ENCODE data around the gene TBC1D19. TPM values are rescaled to one million over a fixed set of nuclear protein-coding genes. Genes with fewer than 3 reads are reported as not detected.

The TBC1D19 gene
- total and polyA plus RNA-seq, 5 donors, result 5.5 to 13.3 (median 12.5) TPM

DNA sequence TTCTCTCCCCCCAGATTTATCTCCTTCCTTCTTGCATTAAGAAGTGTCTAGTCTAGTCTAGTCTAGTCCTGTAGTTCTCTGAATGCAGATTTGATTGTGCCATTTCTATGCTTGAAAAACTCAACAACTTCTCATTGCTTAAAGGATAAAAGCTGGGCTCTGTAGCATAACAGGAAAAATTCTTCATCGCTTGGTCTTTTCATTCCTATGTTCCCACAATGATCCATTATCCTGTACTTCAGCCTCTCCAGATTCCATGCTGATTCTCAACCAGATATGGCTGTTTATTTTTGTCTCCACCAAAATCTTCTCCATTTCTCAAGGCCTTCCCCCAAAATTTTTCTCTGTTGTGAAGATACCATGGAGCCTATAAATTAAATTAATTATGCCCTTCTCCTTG is 173.9 kb downstream of the TBC1D19 start:
- no peaks in the 10 kb centered on the region for H3K9me3 ChIP-seq (ENCODE audit: control insufficient read depth, low read length)
- peaks cover 2% of the 10 kb centered on the region for H3K4me1 ChIP-seq (ENCODE audit: control insufficient read depth, insufficient read depth, low read length)
- no peak for ATAC-seq
- 91% methylated on average over 1 of the region's 1 CpG for WGBS
- intact Hi-C loops (cut with DNase I), result no loop called here
- no peak for DNase-seq
- H3K27ac ChIP-seq (ENCODE audit: low read length), result no peak overlapping the region
- H3K4me3 ChIP-seq (ENCODE audit: low read length), result no peak overlapping the region
- H3K27me3 ChIP-seq (ENCODE audit: control insufficient read depth, insufficient read depth), result no peaks in the 10 kb centered on the region

DNA sequence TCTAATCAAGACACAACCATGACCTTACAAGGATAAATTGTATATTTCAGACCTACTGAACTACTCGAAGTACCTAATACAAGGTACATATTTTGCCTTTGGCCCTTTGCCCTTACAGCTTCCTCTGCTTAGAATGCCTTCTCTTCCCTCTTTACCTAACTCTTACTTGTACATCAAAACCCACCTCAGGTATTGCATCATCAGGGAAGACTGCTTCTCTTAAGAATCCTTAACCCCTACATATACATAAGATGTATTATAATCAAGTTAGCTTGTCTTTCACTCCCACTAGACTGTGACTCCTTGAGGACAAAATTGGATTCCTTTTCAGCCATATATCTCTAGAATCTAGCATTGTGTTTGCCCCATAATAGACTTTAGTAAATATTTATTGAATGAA is 175.0 kb downstream of the TBC1D19 start:
- no peak for DNase-seq
- WGBS, result 89% methylated on average over 1 of the region's 1 CpG
- H3K27me3 ChIP-seq (ENCODE audit: control insufficient read depth, insufficient read depth), result no peaks in the 10 kb centered on the region

DNA sequence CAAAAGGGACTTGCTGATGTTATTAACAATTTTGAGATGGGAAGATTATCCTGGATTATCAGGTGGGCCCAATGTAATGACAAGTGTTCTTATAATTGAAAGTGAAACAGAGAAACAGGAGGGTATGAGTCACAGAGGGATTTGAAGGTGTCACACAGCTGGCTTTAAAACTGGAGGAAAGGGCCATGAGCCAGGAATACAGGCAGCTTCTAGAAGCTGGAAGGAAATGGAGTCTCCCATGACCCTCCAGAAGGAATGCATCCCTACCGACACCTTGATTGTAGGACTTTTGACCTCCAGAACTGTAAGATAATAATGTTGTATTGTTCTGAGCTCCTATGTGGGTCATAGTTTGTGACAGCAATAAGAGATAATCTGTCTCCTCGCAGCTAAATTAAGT is 178.8 kb downstream of the TBC1D19 start:
- H3K27me3 ChIP-seq (ENCODE audit: control insufficient read depth, insufficient read depth), result no peaks in the 10 kb centered on the region
- H3K4me3 ChIP-seq (ENCODE audit: low read length), result no peak overlapping the region
- DNase-seq (no peak), ATAC-seq (no peak)
- intact Hi-C loops (cut with DNase I), result no loop called here
- peaks cover 1% of the 10 kb centered on the region for H3K4me1 ChIP-seq (ENCODE audit: control insufficient read depth, insufficient read depth, low read length)
- H3K27ac ChIP-seq (ENCODE audit: low read length), result no peak overlapping the region
- 79% methylated on average over 2 of the region's 2 CpGs for WGBS
- no peaks in the 10 kb centered on the region for H3K9me3 ChIP-seq (ENCODE audit: control insufficient read depth, low read length)

More for the DNA sequence above, 175.0 kb downstream of the TBC1D19 start:
- H3K27ac ChIP-seq (ENCODE audit: low read length), result no peak overlapping the region
- H3K4me3 ChIP-seq (ENCODE audit: low read length), result no peak overlapping the region
- no peaks in the 10 kb centered on the region for H3K4me1 ChIP-seq (ENCODE audit: control insufficient read depth, insufficient read depth, low read length)
- no peak for ATAC-seq
- intact Hi-C loops (cut with DNase I), result no loop called here
- no peaks in the 10 kb centered on the region for H3K9me3 ChIP-seq (ENCODE audit: control insufficient read depth, low read length)

DNA sequence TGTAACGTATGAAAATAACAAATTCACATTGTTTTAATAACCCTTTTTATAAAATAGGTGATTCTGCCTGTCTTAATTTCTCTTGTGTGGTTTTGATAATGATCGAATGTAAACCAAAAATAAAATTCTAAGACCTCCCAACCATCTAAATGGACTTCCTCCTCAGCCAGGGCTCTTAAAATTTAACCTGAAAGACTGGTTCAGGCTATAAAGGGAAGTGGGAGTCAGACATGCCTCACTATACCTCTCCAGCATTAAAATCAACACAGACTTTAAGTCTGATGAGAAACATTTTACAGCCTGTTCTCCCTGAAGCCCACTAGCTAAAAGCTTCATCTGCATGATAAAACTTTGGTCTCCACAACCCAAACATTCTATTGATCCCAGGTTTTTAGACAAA is 179.2 kb downstream of the TBC1D19 start:
- Histone ChIP-seq H3K27me3 (ENCODE audit: control insufficient read depth, insufficient read depth) (no peaks in the 10 kb centered on the region), H3K27ac (ENCODE audit: low read length) (no peak overlapping the region), H3K4me3 (ENCODE audit: low read length) (no peak overlapping the region), H3K9me3 (ENCODE audit: control insufficient read depth, low read length) (no peaks in the 10 kb centered on the region), H3K4me1 (ENCODE audit: control insufficient read depth, insufficient read depth, low read length) (peaks cover 1% of the 10 kb centered on the region)
- DNase-seq (no peak), ATAC-seq (no peak)
- whole genome bisulfite sequencing, result 75% methylated on average over 2 of the region's 2 CpGs
- intact Hi-C loops (cut with DNase I), result no loop called here

DNA sequence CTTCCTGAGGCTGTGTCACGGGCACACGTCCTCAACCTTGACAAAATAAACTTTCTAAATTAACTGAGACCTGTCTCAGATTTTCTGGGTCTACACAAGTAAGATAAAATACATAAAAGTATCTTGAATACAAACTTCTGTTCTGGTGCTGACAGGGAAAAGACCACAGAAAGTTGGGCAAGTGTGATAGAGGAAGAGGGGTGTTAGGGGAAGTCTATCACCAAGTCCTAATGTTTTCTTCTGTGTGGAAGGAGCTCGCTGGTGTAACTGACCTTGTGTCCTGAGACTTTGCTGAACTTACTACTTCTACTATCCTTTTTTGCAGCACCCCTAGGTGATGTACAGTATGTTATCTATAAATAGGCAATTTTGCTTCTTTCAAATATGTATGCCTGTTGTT is 179.8 kb downstream of the TBC1D19 start:
- Histone ChIP-seq H3K27ac (ENCODE audit: low read length) (no peak overlapping the region), H3K9me3 (ENCODE audit: control insufficient read depth, low read length) (no peaks in the 10 kb centered on the region), H3K27me3 (ENCODE audit: control insufficient read depth, insufficient read depth) (no peaks in the 10 kb centered on the region), H3K4me3 (ENCODE audit: low read length) (no peak overlapping the region), H3K4me1 (ENCODE audit: control insufficient read depth, insufficient read depth, low read length) (peaks cover 1% of the 10 kb centered on the region)
- WGBS, result 79% methylated on average over 3 of the region's 3 CpGs
- ATAC-seq (no peak), DNase-seq (no peak)
- intact Hi-C loops (cut with DNase I), result no loop called here

DNA sequence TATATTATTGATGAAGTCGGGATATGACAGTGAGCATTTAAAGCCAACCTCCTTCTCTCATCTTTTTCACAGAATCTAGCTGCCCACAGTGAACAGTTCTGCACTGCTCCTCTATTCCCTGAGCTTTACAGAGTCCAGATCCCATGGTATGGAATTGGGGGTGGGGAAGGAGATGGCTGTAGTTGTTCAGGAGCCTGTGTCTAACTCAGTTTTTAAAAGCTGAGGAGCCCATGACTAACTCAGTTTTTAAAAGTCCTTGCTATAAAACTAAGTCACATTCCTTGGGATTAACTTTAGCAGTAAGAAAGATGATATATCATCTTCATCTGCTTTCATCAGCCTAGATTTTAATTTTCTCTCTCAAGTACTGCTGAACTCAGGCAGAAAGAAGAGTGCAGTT is 180.3 kb downstream of the TBC1D19 start:
- intact Hi-C loops (cut with DNase I), result no loop called here

DNA sequence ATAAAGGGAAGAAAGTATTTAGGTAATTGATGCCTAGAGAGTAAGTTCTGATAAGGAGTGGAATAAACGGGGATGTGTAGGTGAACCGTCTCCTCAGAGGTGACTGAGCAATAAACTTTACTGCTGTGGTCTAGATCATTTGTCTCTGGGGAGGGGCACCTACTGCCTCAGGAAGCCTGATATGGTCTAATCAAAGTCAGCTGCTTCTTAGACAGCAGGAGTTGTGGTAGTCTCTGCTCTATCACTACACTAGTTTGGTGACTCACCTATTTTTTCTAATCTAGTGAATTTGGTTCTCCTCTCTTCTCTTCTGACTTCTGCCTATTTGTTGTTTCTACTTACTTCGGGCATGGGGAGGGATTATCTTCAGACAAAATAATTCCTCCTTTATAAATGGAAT is 181.6 kb downstream of the TBC1D19 start:
- no peak for ATAC-seq
- no peak for DNase-seq
- intact Hi-C loops (cut with DNase I), result no loop called here
- H3K27me3 ChIP-seq (ENCODE audit: control insufficient read depth, insufficient read depth), result no peaks in the 10 kb centered on the region
- WGBS, result 91% methylated on average over 3 of the region's 3 CpGs
- no peak overlapping the region for H3K27ac ChIP-seq (ENCODE audit: low read length)
- H3K4me1 ChIP-seq (ENCODE audit: control insufficient read depth, insufficient read depth, low read length), result peaks cover 1% of the 10 kb centered on the region
- H3K9me3 ChIP-seq (ENCODE audit: control insufficient read depth, low read length), result no peaks in the 10 kb centered on the region
- no peak overlapping the region for H3K4me3 ChIP-seq (ENCODE audit: low read length)

More for the DNA sequence above, 180.3 kb downstream of the TBC1D19 start:
- Histone ChIP-seq H3K27ac (ENCODE audit: low read length) (no peak overlapping the region), H3K9me3 (ENCODE audit: control insufficient read depth, low read length) (no peaks in the 10 kb centered on the region), H3K27me3 (ENCODE audit: control insufficient read depth, insufficient read depth) (no peaks in the 10 kb centered on the region), H3K4me1 (ENCODE audit: control insufficient read depth, insufficient read depth, low read length) (peaks cover 1% of the 10 kb centered on the region), H3K4me3 (ENCODE audit: low read length) (no peak overlapping the region)
- DNase-seq (no peak), ATAC-seq (no peak)
- 100% methylated on average over 1 of the region's 1 CpG for WGBS

DNA sequence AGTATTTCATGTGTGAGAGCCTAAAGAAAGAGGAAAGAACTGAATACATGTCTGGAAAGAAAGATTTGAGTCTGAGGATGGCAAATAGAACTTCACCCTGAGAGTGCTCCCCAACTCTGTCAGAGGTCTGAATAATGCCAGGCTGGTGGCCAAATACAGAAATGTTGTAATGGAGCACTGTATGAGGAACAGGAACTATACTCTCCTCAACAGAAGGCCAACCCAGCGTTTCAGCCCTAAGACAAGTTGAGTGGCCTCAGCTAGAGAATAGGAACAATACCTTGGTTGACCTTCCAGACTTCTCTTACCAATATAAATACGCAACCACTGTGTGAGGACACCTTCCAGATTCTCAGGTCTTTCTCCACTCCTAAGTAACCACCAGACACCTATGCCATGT is 182.3 kb downstream of the TBC1D19 start:
- DNase-seq, result no peak
- H3K9me3 ChIP-seq (ENCODE audit: control insufficient read depth, low read length), result no peaks in the 10 kb centered on the region
- intact Hi-C loops (cut with DNase I), result no loop called here
- H3K27me3 ChIP-seq (ENCODE audit: control insufficient read depth, insufficient read depth), result no peaks in the 10 kb centered on the region
- peak; percentile 40 to 52 for ATAC-seq
- no peak overlapping the region for H3K27ac ChIP-seq (ENCODE audit: low read length)
- H3K4me1 ChIP-seq (ENCODE audit: control insufficient read depth, insufficient read depth, low read length), result peaks cover 1% of the 10 kb centered on the region
- WGBS, result 89% methylated on average over 2 of the region's 2 CpGs
- no peak overlapping the region for H3K4me3 ChIP-seq (ENCODE audit: low read length)

DNA sequence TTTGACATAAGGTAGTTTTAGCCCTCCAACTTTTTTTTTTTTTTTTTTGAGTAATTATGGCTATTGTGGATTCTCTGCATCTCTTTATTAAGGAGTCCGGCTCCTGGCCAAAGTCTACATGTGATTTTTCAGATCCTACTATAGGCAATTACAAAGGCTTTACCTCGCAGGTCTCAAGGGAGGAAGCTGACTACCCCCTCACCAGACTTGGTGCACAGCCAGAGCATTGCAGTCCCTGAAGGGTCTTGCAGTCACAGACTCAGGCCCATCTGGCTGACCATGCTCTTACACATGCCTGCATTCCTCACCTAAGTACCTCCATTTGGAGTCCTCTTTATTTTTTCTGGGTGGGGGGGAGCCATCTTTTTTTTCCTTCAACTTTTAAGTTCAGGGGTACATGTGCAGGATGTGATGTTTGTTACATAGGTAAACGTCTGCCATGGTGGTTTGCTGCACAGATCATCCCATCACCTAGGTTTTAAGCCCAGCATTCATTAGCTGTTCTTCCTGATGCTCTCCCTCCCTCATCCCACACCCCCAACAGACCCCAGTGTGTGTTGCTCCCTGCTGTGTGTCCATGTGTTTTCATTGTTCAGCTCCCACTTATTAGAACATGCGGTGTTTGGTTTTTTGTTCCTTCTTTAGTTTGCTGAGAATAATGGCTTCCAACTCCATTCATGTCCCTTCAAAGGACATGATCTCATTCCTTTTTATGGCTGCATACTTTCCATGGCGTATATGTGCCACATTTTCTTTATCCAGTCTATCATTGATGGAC is 188.4 kb downstream of the TBC1D19 start:
- no peak overlapping the region for H3K27ac ChIP-seq (ENCODE audit: low read length)
- DNase-seq, result no peak
- 83% methylated on average over 5 of the region's 5 CpGs for WGBS
- H3K9me3 ChIP-seq (ENCODE audit: control insufficient read depth, low read length), result peaks cover 3% of the 10 kb centered on the region
- no peaks in the 10 kb centered on the region for H3K27me3 ChIP-seq (ENCODE audit: control insufficient read depth, insufficient read depth)
- intact Hi-C loops (cut with DNase I), result no loop called here
- no peaks in the 10 kb centered on the region for H3K4me1 ChIP-seq (ENCODE audit: control insufficient read depth, insufficient read depth, low read length)
- H3K4me3 ChIP-seq (ENCODE audit: low read length), result no peak overlapping the region
- no peak for ATAC-seq

DNA sequence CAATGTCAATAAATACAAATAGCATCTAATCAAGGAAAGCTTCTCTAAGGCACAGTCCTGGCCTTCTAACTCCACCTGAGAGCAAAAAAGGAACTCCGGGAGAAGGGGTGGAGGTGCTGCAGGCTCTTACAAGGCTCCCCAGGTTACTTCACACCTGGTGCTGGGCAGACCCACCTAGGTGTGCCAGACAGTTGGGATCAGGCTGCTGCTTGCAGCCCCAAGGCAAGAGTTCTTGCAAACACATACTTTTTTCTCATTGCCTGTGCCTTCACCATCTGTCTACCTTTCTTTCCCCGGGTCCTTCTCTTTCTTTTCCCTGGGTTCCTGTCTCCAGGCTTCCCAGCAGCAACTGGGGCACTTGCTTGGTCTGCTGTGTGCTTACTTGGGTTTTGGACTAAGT is 195.3 kb downstream of the TBC1D19 start:
- no peaks in the 10 kb centered on the region for H3K9me3 ChIP-seq (ENCODE audit: control insufficient read depth, low read length)
- ATAC-seq (peak; percentile 6 to 17), DNase-seq (no peak)
- peak overlapping the region; percentile 32 for H3K27ac ChIP-seq (ENCODE audit: low read length)
- peaks cover 4% of the 10 kb centered on the region for H3K4me1 ChIP-seq (ENCODE audit: control insufficient read depth, insufficient read depth, low read length)
- H3K27me3 ChIP-seq (ENCODE audit: control insufficient read depth, insufficient read depth), result no peaks in the 10 kb centered on the region
- intact Hi-C loops (cut with DNase I), result no loop called here
- WGBS, result 75% methylated on average over 2 of the region's 2 CpGs
- H3K4me3 ChIP-seq (ENCODE audit: low read length), result no peak overlapping the region

DNA sequence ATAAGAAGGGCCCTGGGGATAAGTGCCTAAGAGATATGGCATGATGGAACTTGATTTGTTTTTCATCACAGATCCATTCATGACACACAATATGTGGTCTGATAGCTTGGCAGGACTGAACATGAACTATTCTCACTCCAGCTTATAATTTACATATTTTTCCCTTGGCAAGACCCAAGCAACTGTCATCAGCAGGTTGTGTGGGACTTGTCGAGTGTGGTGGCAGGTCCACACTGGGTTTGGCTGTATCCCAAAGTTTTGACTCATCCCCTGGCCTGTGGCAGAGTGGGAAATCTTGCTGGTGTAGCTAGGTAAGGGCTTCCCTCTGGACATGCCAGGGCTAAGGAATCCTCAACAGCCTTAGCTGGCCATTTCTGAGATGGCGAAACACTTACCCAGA is 195.8 kb downstream of the TBC1D19 start:
- H3K4me1 ChIP-seq (ENCODE audit: control insufficient read depth, insufficient read depth, low read length), result peaks cover 4% of the 10 kb centered on the region
- no peaks in the 10 kb centered on the region for H3K9me3 ChIP-seq (ENCODE audit: control insufficient read depth, low read length)
- H3K27me3 ChIP-seq (ENCODE audit: control insufficient read depth, insufficient read depth), result no peaks in the 10 kb centered on the region
- H3K4me3 ChIP-seq (ENCODE audit: low read length), result no peak overlapping the region
- ATAC-seq, result peak; percentile 90 to 94
- H3K27ac ChIP-seq (ENCODE audit: low read length), result peak overlapping the region; percentile 32
- peak; percentile 34 to 65 (median 61) for DNase-seq
- intact Hi-C loops (cut with DNase I), result loop anchor here in 1 of 4 donors (10.0 kb wide), 1 partner anchor 235 kb away; no protein-coding TSS in a partner anchor
- WGBS, result 55% methylated on average over 2 of the region's 2 CpGs

All from right cardiac atrium (tissue), 5 donors.